BJ (cell line): ENCODE data around the gene MPPED2. TPM values are rescaled to one million over a fixed set of nuclear protein-coding genes. Genes with fewer than 3 reads are reported as not detected.

ENCODE experiments used
- CTCF ChIA-PET: fragments of 350-600 bp; formaldehyde crosslinking; extraction: SDS; loops from one replicate; lab custom pipeline; 2021; ENCODE audit warnings: antibody characterized with exemption, inconsistent platforms; lab: Yijun Ruan, JAX
- POLR2A ChIA-PET: fragments of 300-600 bp; sonication (Branson Sonifier 250); formaldehyde crosslinking; extraction: SDS; loops from one replicate; lab custom pipeline; 2021; ENCODE audit warnings: antibody characterized with exemption; lab: Charles Lee
- DNase-seq: peaks from one replicate; pipeline ENCODE4 v3.0.0-alpha.2; 2011; ENCODE audit warnings: low read depth
- H3K27me3 ChIP-seq: 2 replicates; pipeline ENCODE4 v1.6.0; 2011; ENCODE audit warnings: low read length; ENCODE audit not compliant: control insufficient read depth, insufficient read depth
- H3K36me3 ChIP-seq: 2 replicates; pipeline ENCODE4 v1.5.1; 2011; ENCODE audit warnings: low read length; ENCODE audit not compliant: control insufficient read depth, insufficient read depth
- H3K4me3 ChIP-seq: 2 replicates; pipeline ENCODE4 v1.5.1; 2011; ENCODE audit warnings: low read depth, mild to moderate bottlenecking, control low read depth, low read length
- polyA plus RNA-seq: library from polyadenylated mRNA; depleted of rRNA; stranded (reverse); fragments of >200 nt; gene quantifications from 2 replicates; pipeline ENCODE4 v1.2.3, GENCODE V29; 2011
- TF ChIP-seq, protein P1 (sequence below): IDR thresholded peaks from 2 replicates; pipeline ENCODE4 v1.5.1; 2011; ENCODE audit warnings: low read depth, mild to moderate bottlenecking, control low read depth, inconsistent platforms, low read length, moderate library complexity; ENCODE audit not compliant: insufficient read depth

The MPPED2 gene
- polyA plus RNA-seq, 1 experiment: not detected

DNA sequence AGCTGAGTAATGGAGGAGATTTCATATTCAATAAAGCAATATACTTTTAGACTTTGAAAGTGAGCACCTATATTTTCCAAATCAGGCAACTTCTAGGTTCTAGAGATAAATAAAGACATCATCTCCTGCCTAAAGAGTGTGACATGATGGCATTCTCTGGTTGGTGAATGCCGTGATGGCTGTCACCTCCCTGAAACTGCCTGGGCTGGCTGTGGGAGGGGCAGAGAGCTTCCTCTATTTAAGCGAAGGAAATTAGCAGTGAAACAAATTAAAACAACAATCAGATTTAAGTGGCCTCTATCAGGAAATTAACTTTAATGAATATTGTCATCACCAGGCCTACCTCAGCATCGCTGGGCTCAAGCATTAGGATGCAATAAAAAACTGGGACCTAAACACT is 149.4 kb downstream of the MPPED2 start:
- Histone ChIP-seq H3K4me3 (no peak overlapping the region), H3K36me3 (no peaks in the 10 kb centered on the region), H3K27me3 (no peaks in the 10 kb centered on the region)
- no peak for DNase-seq
- CTCF ChIA-PET: no interaction called here
- TF ChIP-seq, protein P1, sequence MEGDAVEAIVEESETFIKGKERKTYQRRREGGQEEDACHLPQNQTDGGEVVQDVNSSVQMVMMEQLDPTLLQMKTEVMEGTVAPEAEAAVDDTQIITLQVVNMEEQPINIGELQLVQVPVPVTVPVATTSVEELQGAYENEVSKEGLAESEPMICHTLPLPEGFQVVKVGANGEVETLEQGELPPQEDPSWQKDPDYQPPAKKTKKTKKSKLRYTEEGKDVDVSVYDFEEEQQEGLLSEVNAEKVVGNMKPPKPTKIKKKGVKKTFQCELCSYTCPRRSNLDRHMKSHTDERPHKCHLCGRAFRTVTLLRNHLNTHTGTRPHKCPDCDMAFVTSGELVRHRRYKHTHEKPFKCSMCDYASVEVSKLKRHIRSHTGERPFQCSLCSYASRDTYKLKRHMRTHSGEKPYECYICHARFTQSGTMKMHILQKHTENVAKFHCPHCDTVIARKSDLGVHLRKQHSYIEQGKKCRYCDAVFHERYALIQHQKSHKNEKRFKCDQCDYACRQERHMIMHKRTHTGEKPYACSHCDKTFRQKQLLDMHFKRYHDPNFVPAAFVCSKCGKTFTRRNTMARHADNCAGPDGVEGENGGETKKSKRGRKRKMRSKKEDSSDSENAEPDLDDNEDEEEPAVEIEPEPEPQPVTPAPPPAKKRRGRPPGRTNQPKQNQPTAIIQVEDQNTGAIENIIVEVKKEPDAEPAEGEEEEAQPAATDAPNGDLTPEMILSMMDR: no peak
- POLR2A ChIA-PET: no interaction called here

DNA sequence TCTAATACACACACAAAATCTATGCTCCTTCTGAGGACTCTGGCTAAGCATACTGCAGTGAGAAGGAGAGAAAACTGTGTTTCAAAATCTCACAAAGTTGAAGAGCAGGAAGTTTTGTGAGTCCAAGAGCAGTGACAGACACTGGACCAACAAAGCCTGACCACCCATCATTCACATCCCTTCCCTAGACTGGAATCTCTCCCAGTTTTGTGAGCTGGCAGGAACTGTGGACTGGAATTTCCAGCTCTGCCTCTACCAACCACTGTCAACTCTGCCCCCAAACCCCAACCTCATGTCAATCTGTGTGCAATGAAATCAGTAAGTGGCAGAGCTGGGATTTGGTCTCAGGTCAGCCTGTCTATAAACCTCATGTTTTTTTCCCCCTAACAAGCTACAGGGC is 150.7 kb downstream of the MPPED2 start:
- Histone ChIP-seq H3K27me3 (no peaks in the 10 kb centered on the region), H3K36me3 (no peaks in the 10 kb centered on the region), H3K4me3 (no peak overlapping the region)
- ChIA-PET CTCF (no interaction called here), POLR2A (no interaction called here)
- no peak for DNase-seq
- TF ChIP-seq, protein P1: no peak

DNA sequence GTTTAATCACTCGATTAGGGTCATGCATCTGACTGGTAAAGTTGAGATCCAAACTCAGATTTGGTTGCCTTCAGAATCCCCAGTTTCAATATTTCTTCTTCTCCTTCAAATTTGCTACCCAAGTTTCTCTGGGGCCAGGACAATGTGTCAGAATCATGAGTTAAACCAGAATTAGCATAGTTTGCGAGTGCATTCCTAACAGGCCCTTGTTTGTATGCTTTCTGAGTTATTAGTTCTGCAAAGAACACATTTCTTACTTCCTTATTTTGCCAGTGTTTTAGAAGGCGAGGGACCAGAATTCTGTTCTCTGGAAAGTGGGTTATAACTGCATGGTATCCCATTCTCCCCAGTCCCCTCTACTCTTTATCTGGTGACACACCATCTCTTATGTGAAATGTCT is 151.3 kb downstream of the MPPED2 start:
- TF ChIP-seq, protein P1: no peak
- Histone ChIP-seq H3K27me3 (no peaks in the 10 kb centered on the region), H3K4me3 (no peak overlapping the region), H3K36me3 (no peaks in the 10 kb centered on the region)
- DNase-seq: no peak
- ChIA-PET POLR2A (no interaction called here), CTCF (no interaction called here)

DNA sequence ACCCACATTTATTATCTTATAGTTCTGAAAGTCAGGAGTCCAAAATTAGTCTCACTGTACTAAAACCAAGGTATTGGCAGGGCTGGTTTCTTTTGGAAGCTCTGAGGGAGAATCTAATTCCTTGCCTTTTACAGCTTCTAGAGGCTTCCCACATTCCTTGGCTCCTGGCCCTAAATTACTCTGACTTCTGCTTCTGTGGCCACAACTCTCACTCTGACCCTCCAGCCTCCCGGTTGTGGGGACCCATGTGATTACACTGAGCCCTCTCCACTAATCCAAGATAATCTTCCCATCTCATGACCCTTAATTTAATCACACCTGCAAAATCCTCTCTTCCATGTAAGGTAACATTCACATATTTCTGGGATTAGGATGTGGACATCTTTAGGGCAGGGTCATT is 152.3 kb downstream of the MPPED2 start:
- Histone ChIP-seq H3K4me3 (no peak overlapping the region), H3K27me3 (no peaks in the 10 kb centered on the region), H3K36me3 (no peaks in the 10 kb centered on the region)
- TF ChIP-seq, protein P1: no peak
- no peak for DNase-seq
- ChIA-PET CTCF (interaction anchor here (0.7 kb wide), 1 partner anchor 19 kb away, joined by 3 read pairs; no protein-coding TSS in a partner anchor), POLR2A (no interaction called here)

DNA sequence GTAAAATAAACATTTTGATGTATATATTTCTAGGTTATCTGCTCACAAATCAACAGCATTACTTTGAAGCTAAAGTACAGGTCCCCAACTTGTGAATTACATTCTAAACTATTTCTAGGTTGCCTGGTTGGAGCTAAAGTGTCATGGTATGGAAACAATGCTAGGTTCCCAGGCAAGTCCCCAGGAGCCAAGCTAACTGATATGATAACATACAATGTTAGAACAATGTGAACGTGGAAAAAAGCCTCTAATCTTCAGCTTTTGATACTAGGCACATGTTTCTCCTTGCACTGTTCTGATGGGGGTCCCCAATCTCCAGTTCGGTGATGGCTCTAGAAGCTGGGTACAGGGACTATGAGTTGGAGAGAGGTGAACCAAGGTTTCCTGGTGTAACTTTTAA is 153.4 kb downstream of the MPPED2 start:
- Histone ChIP-seq H3K36me3 (no peaks in the 10 kb centered on the region), H3K4me3 (no peak overlapping the region), H3K27me3 (no peaks in the 10 kb centered on the region)
- ChIA-PET POLR2A (no interaction called here), CTCF (interaction anchor here (0.9 kb wide), 1 partner anchor 18 kb away, joined by 3 read pairs; no protein-coding TSS in a partner anchor)
- DNase-seq: no peak
- TF ChIP-seq, protein P1: no peak
